22Rv1 (cell line): ENCODE results near the gene SOX10.

Experiments used
- H3K27ac ChIP-seq: fragments of 450-650 bp; 2 replicates; pipeline ENCODE4 v1.5.1; 2017
- ZFX ChIP-seq: fragments of 450-650 bp; IDR thresholded peaks from 2 replicates; pipeline ENCODE4 v1.6.1; 2017; ENCODE audit warnings: antibody characterized with exemption, borderline replicate concordance
- TF ChIP-seq, protein P1 (sequence below): fragments of 450-650 bp; IDR thresholded peaks from 2 replicates; pipeline ENCODE4 v1.5.1; 2017; ENCODE audit warnings: mild to moderate bottlenecking

Gene SOX10

DNA sequence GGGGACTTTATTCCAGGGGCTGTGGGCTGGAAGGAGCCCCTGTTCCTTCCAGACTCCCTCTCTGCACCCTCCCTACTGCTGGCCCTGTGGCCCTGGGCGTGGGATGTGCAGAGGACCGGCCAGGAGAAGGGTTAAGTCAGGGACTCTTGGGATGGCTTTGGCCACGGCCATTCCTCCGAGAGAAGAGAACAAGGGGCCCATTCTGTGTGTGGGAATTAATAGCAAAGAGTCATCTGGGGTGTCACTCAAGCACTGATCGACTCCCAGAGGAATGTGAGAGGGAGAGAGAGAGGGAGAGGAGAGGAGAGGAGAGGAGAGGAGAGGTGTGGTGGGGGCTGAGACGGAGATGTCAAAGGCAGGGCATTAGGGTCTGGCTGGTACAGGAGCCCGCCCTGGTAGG lies 14.2 kb upstream of the SOX10 start:
- no peak overlapping the region for H3K27ac ChIP-seq
- TF ChIP-seq, protein P1, sequence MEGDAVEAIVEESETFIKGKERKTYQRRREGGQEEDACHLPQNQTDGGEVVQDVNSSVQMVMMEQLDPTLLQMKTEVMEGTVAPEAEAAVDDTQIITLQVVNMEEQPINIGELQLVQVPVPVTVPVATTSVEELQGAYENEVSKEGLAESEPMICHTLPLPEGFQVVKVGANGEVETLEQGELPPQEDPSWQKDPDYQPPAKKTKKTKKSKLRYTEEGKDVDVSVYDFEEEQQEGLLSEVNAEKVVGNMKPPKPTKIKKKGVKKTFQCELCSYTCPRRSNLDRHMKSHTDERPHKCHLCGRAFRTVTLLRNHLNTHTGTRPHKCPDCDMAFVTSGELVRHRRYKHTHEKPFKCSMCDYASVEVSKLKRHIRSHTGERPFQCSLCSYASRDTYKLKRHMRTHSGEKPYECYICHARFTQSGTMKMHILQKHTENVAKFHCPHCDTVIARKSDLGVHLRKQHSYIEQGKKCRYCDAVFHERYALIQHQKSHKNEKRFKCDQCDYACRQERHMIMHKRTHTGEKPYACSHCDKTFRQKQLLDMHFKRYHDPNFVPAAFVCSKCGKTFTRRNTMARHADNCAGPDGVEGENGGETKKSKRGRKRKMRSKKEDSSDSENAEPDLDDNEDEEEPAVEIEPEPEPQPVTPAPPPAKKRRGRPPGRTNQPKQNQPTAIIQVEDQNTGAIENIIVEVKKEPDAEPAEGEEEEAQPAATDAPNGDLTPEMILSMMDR, result no peak
- no peak for TF ChIP-seq ZFX

DNA sequence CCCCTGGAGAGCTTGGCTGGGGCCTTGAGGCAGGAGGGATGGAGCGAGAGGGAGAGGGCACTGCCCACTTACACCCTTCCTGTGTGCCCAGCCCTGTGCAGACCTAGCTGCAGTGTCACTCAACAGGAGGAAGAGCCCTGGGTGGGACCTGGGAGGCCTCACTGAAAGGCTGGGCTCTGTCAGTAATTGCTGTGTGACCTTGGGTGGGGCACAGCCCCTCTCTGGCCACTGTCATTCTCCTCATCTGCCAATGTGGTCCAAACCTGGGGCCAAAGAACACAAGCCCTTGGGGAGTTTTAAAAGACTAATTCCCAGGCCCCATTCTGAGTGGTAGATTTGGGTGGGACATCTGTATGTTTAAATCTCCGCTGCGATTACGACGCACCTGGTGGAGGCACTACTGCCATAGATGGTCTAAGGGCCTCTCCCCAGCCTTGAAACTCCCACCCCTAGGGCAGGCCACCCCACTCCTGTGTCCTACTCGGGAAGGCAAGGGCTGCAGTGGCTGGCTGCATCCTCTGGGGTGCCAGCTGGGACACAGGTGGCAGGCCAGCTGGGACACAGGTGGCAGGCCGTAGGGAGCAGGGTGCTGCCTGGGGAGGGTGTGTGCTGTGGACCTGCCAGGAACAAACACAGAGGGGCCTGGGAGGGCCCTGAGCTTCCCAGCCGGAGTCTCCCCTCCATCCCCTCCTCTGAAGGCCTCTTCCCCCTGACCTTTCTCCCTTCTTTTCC lies 12.3 kb upstream of the SOX10 start:
- H3K27ac ChIP-seq, result no peak overlapping the region
- TF ChIP-seq, protein P1, result no peak
- no peak for TF ChIP-seq ZFX

DNA sequence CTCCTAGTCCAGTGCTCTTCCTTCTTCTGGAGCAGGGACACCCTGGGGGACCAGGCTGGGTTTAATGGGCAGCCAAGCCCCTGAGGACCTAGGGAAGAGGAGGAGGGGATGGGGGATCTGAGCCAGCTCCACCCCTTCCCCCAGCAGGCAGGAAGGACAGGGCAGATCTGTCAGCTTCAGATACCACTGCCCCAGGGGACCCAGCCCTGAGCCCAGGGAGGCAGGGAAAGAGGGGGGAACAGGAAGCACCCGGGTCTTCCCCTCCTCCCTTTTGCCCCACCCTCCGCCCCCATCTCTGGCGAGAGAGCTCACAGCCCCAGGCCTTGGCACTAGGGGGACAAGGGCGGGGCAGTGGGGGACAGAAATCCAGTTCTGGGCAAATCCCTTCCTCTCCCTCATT lies 11.7 kb upstream of the SOX10 start:
- TF ChIP-seq, protein P1, result no peak
- no peak for TF ChIP-seq ZFX
- H3K27ac ChIP-seq, result no peak overlapping the region

DNA sequence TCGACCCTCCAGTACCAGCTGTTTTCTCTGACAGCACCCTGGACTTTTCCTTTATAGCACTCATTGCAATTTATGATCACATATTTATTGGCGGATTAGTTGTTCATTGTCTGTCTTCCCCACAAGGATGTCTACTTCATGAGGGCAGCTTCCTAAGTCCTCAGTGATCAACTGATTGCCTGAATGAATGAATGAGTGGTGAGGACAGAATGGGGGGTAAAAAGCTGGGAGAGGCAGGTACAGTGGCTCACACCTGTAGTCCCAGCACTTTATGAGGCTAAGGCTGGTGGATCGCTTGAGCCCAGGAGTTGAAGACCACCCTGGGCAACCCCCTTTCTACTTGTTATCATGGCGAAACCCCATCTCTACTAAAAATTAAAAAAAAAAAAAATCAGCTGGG lies 11.1 kb upstream of the SOX10 start:
- H3K27ac ChIP-seq, result no peak overlapping the region
- TF ChIP-seq ZFX, result no peak
- TF ChIP-seq, protein P1, result no peak

DNA sequence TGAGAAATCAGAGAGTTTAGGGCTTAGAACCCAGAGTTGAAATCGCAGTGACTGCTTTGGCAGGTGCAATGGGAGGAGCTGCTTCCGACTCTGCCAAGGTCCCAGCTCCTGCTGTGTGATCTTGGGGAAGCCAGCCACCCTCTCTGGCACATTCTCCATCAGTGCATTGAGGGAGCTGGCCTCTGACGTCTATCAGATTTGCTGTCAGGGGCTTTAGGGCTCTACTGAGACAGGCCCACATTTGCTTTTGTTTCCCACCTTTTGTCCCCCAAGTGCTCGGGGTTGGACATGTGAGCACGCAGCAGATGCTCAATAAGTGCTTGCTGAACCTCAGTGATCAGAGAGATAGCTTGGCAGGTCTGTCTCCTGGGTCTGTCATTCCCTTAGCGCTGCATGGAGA lies 10.6 kb upstream of the SOX10 start:
- no peak for TF ChIP-seq ZFX
- H3K27ac ChIP-seq, result no peak overlapping the region

DNA sequence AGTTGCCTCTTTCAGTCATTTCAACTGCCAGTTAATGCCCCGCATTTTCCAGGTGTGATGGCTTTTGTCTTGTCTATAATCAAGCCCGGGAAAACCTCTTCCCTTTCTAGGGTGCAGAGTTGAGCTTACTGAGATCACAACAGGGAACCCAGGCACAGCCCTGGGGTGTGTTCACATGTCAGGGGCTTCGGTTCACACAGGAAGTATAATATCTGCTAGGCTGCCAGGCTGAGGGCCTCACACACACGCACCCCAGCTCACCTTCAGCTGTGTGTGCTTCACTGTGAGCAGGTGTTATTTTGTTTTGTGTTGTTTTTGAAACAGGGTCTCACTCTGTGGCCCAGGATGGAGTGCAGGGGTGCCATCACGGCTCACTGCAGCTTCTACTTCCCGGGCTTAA lies 9.7 kb upstream of the SOX10 start:
- TF ChIP-seq ZFX, result no peak
- TF ChIP-seq, protein P1, result no peak
- H3K27ac ChIP-seq, result no peak overlapping the region

DNA sequence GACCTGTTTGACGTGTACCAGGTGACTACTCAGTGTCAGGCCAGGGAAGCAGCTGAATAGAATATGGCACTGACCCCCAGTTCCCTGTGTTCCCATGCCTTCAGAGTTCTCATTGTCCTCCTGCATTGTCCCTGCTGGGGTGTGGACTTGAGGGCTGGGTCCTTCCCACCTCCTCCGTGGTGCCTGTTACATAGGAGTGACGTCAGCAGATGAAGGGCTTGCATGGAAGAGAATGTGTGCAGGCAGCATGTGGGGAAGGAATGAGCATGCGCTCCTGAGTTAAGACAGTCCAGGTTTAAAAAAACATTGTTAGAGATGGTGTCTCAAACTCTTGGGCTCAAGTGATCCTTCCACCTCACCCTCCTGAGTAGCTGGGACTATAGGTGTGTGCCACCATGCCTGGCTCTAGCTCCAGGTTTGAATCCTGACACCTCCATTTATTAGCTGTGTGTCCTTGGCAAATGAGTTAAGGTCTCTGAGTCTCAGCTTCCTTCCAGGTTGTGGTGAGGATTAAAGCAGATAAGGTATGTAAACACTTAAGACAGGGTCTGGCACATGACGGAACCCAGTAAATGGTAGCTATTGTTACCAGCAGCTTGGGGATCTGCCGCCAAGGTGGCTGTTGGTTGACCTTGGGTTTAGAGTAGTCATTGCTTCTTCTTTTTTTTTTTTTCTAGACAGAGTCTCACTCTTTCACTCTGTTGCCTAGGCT lies 7.5 kb upstream of the SOX10 start:
- TF ChIP-seq, protein P1, result no peak
- no peak for TF ChIP-seq ZFX
- no peak overlapping the region for H3K27ac ChIP-seq
